PC-3 (cell line): ENCODE data around the gene NKX6-2.

ENCODE experiments used
- EZH2 ChIP-seq: fragments of 300-600 bp; sonication (generic); IDR thresholded peaks from one replicate; pipeline ENCODE4 v1.6.1; 2017; ENCODE audit warnings: antibody characterized with exemption, mild to moderate bottlenecking, low read length; ENCODE audit not compliant: unreplicated experiment
- EZH2phosphoT487 ChIP-seq: fragments of 300-600 bp; sonication (generic); IDR thresholded peaks from 2 replicates; pipeline ENCODE4 v1.6.1; 2018; ENCODE audit warnings: mild to moderate bottlenecking, antibody characterized with exemption, low read length, borderline replicate concordance
- TF ChIP-seq, protein P1 (sequence below): fragments of 300-600 bp; sonication (generic); conservative IDR thresholded peaks from 2 replicates; pipeline ENCODE4 v1.5.1; 2017; ENCODE audit warnings: antibody characterized with exemption, low read depth, mild to moderate bottlenecking, low read length

DNA sequence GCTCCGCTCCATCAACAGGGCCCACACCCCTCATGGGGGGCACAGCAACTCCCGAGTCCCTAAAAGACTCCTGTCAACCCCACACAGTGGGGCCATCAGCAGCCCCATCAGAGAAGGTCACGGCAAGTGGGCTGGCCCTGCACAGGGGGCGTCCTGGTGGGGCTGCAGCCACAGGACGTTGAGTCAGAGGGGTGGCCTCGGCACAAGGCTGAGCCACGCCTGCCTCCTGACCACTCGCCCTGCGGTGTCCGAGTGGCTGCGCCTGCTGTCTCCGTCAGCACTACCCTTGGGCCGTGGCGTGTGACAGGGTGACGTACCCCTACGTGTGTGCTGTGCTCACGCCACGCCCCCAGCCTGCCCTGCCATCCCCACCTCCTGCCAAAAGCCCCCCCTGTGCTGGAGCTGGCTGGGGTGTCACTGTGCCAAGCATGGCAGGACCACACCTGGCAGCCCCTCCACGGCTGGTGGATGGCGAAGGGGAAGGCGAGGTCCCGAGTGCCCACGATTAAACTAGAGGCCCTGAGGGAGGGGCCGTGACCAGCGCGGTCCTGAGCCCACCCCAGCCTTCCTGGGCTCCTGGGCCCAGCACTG, 26.0 kb upstream of the NKX6-2 start:
- TF ChIP-seq, protein P1, sequence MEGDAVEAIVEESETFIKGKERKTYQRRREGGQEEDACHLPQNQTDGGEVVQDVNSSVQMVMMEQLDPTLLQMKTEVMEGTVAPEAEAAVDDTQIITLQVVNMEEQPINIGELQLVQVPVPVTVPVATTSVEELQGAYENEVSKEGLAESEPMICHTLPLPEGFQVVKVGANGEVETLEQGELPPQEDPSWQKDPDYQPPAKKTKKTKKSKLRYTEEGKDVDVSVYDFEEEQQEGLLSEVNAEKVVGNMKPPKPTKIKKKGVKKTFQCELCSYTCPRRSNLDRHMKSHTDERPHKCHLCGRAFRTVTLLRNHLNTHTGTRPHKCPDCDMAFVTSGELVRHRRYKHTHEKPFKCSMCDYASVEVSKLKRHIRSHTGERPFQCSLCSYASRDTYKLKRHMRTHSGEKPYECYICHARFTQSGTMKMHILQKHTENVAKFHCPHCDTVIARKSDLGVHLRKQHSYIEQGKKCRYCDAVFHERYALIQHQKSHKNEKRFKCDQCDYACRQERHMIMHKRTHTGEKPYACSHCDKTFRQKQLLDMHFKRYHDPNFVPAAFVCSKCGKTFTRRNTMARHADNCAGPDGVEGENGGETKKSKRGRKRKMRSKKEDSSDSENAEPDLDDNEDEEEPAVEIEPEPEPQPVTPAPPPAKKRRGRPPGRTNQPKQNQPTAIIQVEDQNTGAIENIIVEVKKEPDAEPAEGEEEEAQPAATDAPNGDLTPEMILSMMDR, result no peak
- TF ChIP-seq EZH2 (no peak), EZH2phosphoT487 (no peak)
